Glutamatergic neuron (in vitro differentiated cells): ENCODE data around the gene AFAP1L2. TPM values are rescaled to one million over a fixed set of nuclear protein-coding genes. Genes with fewer than 3 reads are reported as not detected.

Experiments used
- DNase-seq: peaks from one replicate; pipeline ENCODE4 v3.0.0; 2022
- H3K27ac Mint-ChIP-seq: one replicate; pipeline ENCODE4 v1.8.0; 2020; ENCODE audit warnings: mild to moderate bottlenecking, mixed read lengths, inconsistent platforms; ENCODE audit not compliant: unreplicated experiment
- H3K27me3 Mint-ChIP-seq: one replicate; pipeline ENCODE4 v1.8.0; 2020; ENCODE audit warnings: mild to moderate bottlenecking, moderate library complexity, mixed read lengths, inconsistent platforms; ENCODE audit not compliant: unreplicated experiment
- H3K36me3 Mint-ChIP-seq: one replicate; pipeline ENCODE4 v1.8.0; 2020; ENCODE audit warnings: mild to moderate bottlenecking, mixed read lengths, inconsistent platforms; ENCODE audit not compliant: unreplicated experiment
- H3K4me1 Mint-ChIP-seq: one replicate; pipeline ENCODE4 v1.8.0; 2020; ENCODE audit warnings: mild to moderate bottlenecking, low read depth, mixed read lengths, inconsistent platforms; ENCODE audit not compliant: unreplicated experiment
- H3K4me3 Mint-ChIP-seq: one replicate; pipeline ENCODE4 v1.8.0; 2020; ENCODE audit warnings: mild to moderate bottlenecking, mixed read lengths, inconsistent platforms; ENCODE audit not compliant: unreplicated experiment
- H3K9me3 Mint-ChIP-seq: one replicate; pipeline ENCODE4 v1.8.0; 2020; ENCODE audit warnings: mild to moderate bottlenecking, moderate library complexity, mixed read lengths, inconsistent platforms; ENCODE audit not compliant: unreplicated experiment
- total RNA-seq: library from RNA; stranded (reverse); fragmentation: NEBNext Ultra II Directional; extraction: Animal tissue kit (Norgen Biotek cat#: 25700); gene quantifications from one replicate; pipeline ENCODE4 v1.2.1, GENCODE V29; 2021; ENCODE audit not compliant: unreplicated experiment
- TF ChIP-seq, protein P1 (sequence below): fragments of 200-600 bp; sonication (generic); IDR thresholded peaks from one replicate; pipeline ENCODE4 v1.5.0; 2021; ENCODE audit not compliant: partially characterized antibody, unreplicated experiment

Gene AFAP1L2
- total RNA-seq, 1 donor from 2014 or later: 1.9 TPM

DNA sequence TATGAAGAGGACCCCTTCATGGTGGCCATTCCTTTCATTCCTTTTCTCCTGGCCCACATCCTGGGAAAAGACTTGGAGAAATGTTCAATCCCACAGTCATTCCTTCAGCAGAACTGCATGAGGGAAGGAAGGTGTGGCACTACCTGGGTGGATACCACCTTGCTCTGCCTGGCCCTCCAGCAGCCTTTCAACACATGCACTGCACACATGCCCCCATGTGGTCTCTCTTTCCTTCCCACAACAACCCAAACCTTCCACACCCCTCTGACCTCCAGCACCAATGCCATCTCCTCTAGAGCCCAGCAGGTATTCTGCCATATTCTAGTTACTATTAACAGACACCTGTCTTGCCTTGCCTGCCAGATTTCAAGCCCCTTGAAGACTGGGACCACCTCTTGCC, 40.5 kb upstream of the AFAP1L2 start:
- H3K27me3 Mint-ChIP-seq: peaks cover 3% of the 10 kb centered on the region
- H3K4me3 Mint-ChIP-seq: no peak overlapping the region
- no peaks in the 10 kb centered on the region for H3K4me1 Mint-ChIP-seq
- no peak for DNase-seq
- H3K27ac Mint-ChIP-seq: no peak overlapping the region
- H3K9me3 Mint-ChIP-seq: no peaks in the 10 kb centered on the region
- TF ChIP-seq, protein P1, sequence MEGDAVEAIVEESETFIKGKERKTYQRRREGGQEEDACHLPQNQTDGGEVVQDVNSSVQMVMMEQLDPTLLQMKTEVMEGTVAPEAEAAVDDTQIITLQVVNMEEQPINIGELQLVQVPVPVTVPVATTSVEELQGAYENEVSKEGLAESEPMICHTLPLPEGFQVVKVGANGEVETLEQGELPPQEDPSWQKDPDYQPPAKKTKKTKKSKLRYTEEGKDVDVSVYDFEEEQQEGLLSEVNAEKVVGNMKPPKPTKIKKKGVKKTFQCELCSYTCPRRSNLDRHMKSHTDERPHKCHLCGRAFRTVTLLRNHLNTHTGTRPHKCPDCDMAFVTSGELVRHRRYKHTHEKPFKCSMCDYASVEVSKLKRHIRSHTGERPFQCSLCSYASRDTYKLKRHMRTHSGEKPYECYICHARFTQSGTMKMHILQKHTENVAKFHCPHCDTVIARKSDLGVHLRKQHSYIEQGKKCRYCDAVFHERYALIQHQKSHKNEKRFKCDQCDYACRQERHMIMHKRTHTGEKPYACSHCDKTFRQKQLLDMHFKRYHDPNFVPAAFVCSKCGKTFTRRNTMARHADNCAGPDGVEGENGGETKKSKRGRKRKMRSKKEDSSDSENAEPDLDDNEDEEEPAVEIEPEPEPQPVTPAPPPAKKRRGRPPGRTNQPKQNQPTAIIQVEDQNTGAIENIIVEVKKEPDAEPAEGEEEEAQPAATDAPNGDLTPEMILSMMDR: no peak
- H3K36me3 Mint-ChIP-seq: no peaks in the 10 kb centered on the region

DNA sequence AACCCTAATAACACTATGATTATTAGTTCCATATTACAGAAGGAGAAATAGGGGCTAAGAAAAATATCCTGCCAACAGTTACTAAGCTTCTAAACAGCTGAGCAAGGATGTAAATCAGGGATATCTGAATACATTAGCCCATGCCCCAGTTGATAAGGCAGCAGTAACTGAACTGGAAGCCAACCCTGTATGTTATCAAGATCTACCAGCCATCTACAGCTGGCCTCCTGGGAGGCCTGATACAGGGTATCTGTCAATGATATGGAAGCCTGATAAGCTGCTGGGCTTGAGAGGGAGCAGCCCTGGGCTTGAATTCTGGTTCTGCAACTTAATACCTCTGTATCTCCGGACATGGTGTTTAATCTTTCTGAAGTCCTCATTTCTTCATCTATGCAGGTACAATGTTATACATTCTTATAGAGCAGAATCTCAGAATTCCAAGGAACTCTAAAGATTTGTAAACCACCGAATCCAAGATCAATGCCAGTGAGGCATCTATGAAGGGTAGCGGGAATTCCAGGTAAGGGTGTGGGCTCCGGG, 37.9 kb upstream of the AFAP1L2 start:
- Mint-ChIP-seq H3K36me3 (no peaks in the 10 kb centered on the region), H3K4me3 (no peak overlapping the region), H3K27me3 (peaks cover 3% of the 10 kb centered on the region), H3K9me3 (no peaks in the 10 kb centered on the region), H3K4me1 (no peaks in the 10 kb centered on the region), H3K27ac (no peak overlapping the region)
- TF ChIP-seq, protein P1: no peak
- DNase-seq: no peak

DNA sequence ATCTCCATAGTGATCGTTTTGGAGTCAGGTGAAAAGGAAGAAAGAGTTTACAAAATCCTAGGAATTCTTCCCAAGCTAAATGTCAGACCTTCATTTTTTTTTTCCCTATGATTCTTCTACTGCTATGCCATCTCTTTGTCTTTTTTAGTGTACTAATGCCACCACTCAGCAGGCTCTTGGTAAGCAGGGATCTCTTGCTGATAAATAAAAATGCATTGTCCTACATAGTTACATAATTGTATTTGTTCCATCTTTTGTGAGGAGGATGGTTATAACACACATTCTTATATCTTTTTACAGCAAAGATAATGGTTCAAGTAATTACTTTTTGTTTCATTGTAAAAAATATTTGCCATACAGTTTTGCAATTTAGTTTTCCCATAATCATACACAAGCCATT, 36.8 kb upstream of the AFAP1L2 start:
- Mint-ChIP-seq H3K36me3 (no peaks in the 10 kb centered on the region), H3K27me3 (peaks cover 3% of the 10 kb centered on the region), H3K27ac (no peak overlapping the region), H3K4me1 (no peaks in the 10 kb centered on the region), H3K9me3 (no peaks in the 10 kb centered on the region), H3K4me3 (no peak overlapping the region)
- TF ChIP-seq, protein P1: no peak
- no peak for DNase-seq

DNA sequence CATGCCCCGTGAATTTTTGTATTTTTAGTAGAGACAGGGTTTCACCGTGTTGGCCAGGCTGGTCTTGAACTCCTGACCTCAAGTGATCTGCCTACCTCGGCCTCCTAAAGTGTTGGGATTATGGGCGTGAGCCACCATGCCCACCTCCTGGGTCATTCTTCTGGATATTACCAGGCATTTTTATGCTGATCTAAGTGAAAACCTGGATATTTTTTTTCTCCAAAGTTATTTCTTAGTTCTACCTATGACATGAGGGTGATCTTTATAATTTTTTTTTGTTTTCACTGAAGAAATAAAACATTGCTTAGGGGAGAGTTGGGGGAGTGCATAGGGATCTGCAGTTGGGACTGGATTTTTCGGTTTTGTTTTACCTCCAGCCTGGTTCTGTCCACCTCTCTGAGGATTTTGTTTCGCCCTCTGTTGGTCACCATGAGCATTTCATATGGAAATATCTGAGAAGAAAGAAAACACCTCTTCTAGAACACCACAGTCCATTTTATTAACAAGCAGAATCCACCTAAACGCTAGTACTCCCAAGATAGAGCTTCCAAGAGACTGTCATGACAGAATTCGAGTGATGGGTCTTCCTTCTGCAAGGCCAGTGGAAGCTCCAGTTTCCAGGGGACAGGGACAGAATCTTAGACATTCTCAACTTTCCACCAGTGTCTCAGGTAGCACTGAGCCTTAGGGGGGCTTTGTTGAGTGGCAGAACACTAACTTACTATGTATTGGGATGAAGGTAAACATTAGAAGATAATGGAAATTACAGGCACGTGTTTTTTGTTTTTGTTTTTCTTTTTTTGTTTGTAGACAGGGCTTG, 33.4 kb upstream of the AFAP1L2 start:
- H3K36me3 Mint-ChIP-seq: no peaks in the 10 kb centered on the region
- H3K4me3 Mint-ChIP-seq: no peak overlapping the region
- H3K9me3 Mint-ChIP-seq: no peaks in the 10 kb centered on the region
- TF ChIP-seq, protein P1: peak; percentile 71
- no peak overlapping the region for H3K27ac Mint-ChIP-seq
- peaks cover 3% of the 10 kb centered on the region for H3K27me3 Mint-ChIP-seq
- H3K4me1 Mint-ChIP-seq: no peaks in the 10 kb centered on the region
- no peak for DNase-seq

DNA sequence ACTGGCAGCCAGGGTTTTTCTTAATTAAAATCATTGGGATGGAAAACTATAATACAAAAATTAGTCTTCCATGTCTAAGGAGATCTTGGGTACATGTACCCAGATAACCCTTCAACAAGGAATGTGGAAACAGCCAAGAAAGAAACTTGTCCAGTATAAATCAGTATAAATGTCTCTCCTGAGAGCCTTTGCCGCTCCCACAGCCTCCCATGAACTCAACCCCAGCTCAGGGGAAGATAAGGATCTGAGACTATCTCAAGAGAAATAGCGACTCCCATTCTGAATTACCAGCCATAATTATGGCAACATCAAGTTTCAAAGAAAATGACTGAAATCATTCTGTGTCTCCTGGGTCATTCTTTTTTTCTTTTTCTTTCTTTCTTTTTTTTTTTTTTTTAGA, 32.6 kb upstream of the AFAP1L2 start:
- Mint-ChIP-seq H3K4me1 (no peaks in the 10 kb centered on the region), H3K4me3 (no peak overlapping the region), H3K27ac (no peak overlapping the region), H3K36me3 (no peaks in the 10 kb centered on the region), H3K9me3 (no peaks in the 10 kb centered on the region), H3K27me3 (peaks cover 3% of the 10 kb centered on the region)
- TF ChIP-seq, protein P1: no peak
- no peak for DNase-seq
